ENCODE data around the gene MACROH2A2. TPM values are rescaled to one million over a fixed set of nuclear protein-coding genes. Genes with fewer than 3 reads are reported as not detected.
A peak's percentile ranks its signal among the peaks of the same experiment; 100 is the strongest.

MACROH2A2 gene
- total and polyA plus RNA-seq, 10 donors = 1.2 to 4.9 (median 3.1) TPM

GRCh38 chr10:70130878-70131559 is 78.4 kb downstream of the MACROH2A2 start:
- TF ChIP-seq POLR2AphosphoS5 (IDR thresholded peaks at IDR 0.05) (no peak), POLR2A (IDR thresholded peaks at IDR 0.05) (no peak), CTCF (IDR thresholded peaks at IDR 0.05 in 8 of 11, conservative IDR thresholded peaks at IDR 0.05 in 3 of 11) (no peak)
- peak overlapping the region in 2 of 8 donors; percentile 3 to 24 for H3K27ac ChIP-seq
- intact Hi-C loops (cut with DNase I; ENCODE audit: low total_unique reads) = no loop called here
- WGBS, 5 donors = 84 to 94% (median 87%) methylated on average over 10 of the region's 10 CpGs
- peaks cover 0 to 39% (median 27%) of the 10 kb centered on the region in 6 donors for H3K4me1 ChIP-seq
- H3K9me3 ChIP-seq = no peaks in the 10 kb centered on the region
- peak overlapping the region in 1 of 8 donors; percentile 83 for H3K4me3 ChIP-seq
- peaks cover 0 to 8% (median 0%) of the 10 kb centered on the region in 7 donors for H3K27me3 ChIP-seq (replicated peaks in 1 of 7)
- DNase-seq = peak; percentile 65
- peaks cover 0 to 8% (median 0%) of the 10 kb centered on the region in 6 donors for H3K36me3 ChIP-seq

GRCh38 chr10:70131560-70131937 is 78.9 kb downstream of the MACROH2A2 start:
- Histone ChIP-seq H3K4me3 (peak overlapping the region in 4 of 8 donors; percentile 57 to 83 (median 70)), H3K4me1 (peaks cover 0 to 34% (median 27%) of the 10 kb centered on the region in 6 donors), H3K27ac (peak overlapping the region in 3 of 8 donors; percentile 3 to 75 (median 57)), H3K36me3 (peaks cover 0 to 8% (median 0%) of the 10 kb centered on the region in 6 donors), H3K27me3 (replicated peaks in 1 of 7) (peaks cover 0 to 8% (median 0%) of the 10 kb centered on the region in 7 donors), H3K9me3 (no peaks in the 10 kb centered on the region)
- intact Hi-C loops (cut with DNase I; ENCODE audit: low total_unique reads) = no loop called here
- TF ChIP-seq POLR2AphosphoS5 (IDR thresholded peaks at IDR 0.05) = no peak
- TF ChIP-seq POLR2A (IDR thresholded peaks at IDR 0.05) = no peak
- no peak for TF ChIP-seq CTCF (IDR thresholded peaks at IDR 0.05 in 8 of 11, conservative IDR thresholded peaks at IDR 0.05 in 3 of 11)
- peak; percentile 69 for DNase-seq
- WGBS, 5 donors = 90 to 99% (median 96%) methylated on average over 3 to 4 of the region's 4 CpGs

GRCh38 chr10:70132098-70133029 is 79.7 kb downstream of the MACROH2A2 start, which contains the start of gene AIFM2:
Gene AIFM2, minus strand, starts transcription at chr10:70132825. Its CDS starts 8,741 bp downstream, at chr10:70124084.
- Histone ChIP-seq H3K27me3 (replicated peaks in 1 of 7) (peaks cover 0 to 8% (median 0%) of the 10 kb centered on the region in 7 donors), H3K4me3 (peak within 1 kb of the TSS; percentile 41 to 83 (median 60)), H3K9me3 (no peaks in the 10 kb centered on the region), H3K36me3 (peaks cover 0 to 8% (median 0%) of the 10 kb centered on the region in 6 donors), H3K27ac (peak within 1 kb of the TSS in 7 of 8 donors; percentile 46 to 82 (median 71)), H3K4me1 (peaks cover 0 to 34% (median 27%) of the 10 kb centered on the region in 6 donors)
- TF ChIP-seq POLR2AphosphoS5 (IDR thresholded peaks at IDR 0.05) = peak; percentile 60 to 85 (median 75)
- TF ChIP-seq POLR2A (IDR thresholded peaks at IDR 0.05) = no peak
- peak in 1 of 11 experiments; percentile 26 for TF ChIP-seq CTCF (IDR thresholded peaks at IDR 0.05 in 8 of 11, conservative IDR thresholded peaks at IDR 0.05 in 3 of 11)
- DNase-seq = peak; percentile 89
- WGBS, 5 donors = 7 to 20% (median 9%) methylated on average over 35 to 80 of the region's 80 CpGs
- intact Hi-C loops (cut with DNase I; ENCODE audit: low total_unique reads) = no loop called here
